GM19328 (cell line): ENCODE results near the gene CRHR2.
"Not testable (repeated sequence)": the region's sequence is repeated elsewhere in the genome, so short reads cannot be mapped to it uniquely, and the experiment has no call there.

Experiments
- ATAC-seq: cut with Tn5 transposase; IDR thresholded peaks from one replicate; pipeline ENCODE4 v1.9.1; 2021; ENCODE audit warnings: mild to moderate bottlenecking, moderate library complexity; ENCODE audit not compliant: unreplicated experiment

The CRHR2 gene

GRCh38 chr7:30682212-30683083, at the start of gene CRHR2:
CRHR2 (minus strand) TSS chr7:30682456; CDS start chr7:30682280, 176 bp downstream.
- ATAC-seq, result no peak

- no peak for ATAC-seq
These were observed 49.3 kb upstream of the CRHR2 start for GRCh38 chr7:30731581-30731980.

- no peak for ATAC-seq
These were observed 48.7 kb upstream of the CRHR2 start for GRCh38 chr7:30730996-30731395.

GRCh38 chr7:30730097-30730496, 47.8 kb upstream of the CRHR2 start:
- no peak for ATAC-seq

GRCh38 chr7:30729642-30730041, 47.4 kb upstream of the CRHR2 start:
- ATAC-seq, result no peak

- no peak for ATAC-seq
These were observed 46.4 kb upstream of the CRHR2 start for GRCh38 chr7:30728591-30729100.

- no peak for ATAC-seq
These were observed 45.0 kb upstream of the CRHR2 start for GRCh38 chr7:30727061-30727945.

- ATAC-seq, result no peak
These were observed 44.2 kb upstream of the CRHR2 start for GRCh38 chr7:30726296-30727006.

- ATAC-seq, result no peak
These were observed 41.5 kb upstream of the CRHR2 start for GRCh38 chr7:30723776-30724175.

- ATAC-seq, result no peak
These were observed 40.4 kb upstream of the CRHR2 start for GRCh38 chr7:30722671-30723070.

- ATAC-seq, result no peak
These were observed 39.9 kb upstream of the CRHR2 start for GRCh38 chr7:30722187-30722586.

- ATAC-seq, result no peak
These were observed 39.0 kb upstream of the CRHR2 start for GRCh38 chr7:30721211-30721610.

- not testable (repeated sequence) for ATAC-seq
These were observed 37.2 kb upstream of the CRHR2 start for GRCh38 chr7:30719434-30719833.

- ATAC-seq, result no peak
These were observed 34.9 kb upstream of the CRHR2 start for GRCh38 chr7:30717181-30717580.

- no peak for ATAC-seq
These were observed 31.9 kb upstream of the CRHR2 start for GRCh38 chr7:30714129-30714528.

- no peak for ATAC-seq
These were observed 31.1 kb upstream of the CRHR2 start for GRCh38 chr7:30713392-30713791.

GRCh38 chr7:30710669-30711068, 28.4 kb upstream of the CRHR2 start:
- no peak for ATAC-seq

GRCh38 chr7:30709549-30709948, 27.3 kb upstream of the CRHR2 start:
- ATAC-seq, result no peak

- ATAC-seq, result no peak
These were observed 26.7 kb upstream of the CRHR2 start for GRCh38 chr7:30708983-30709382.

- no peak for ATAC-seq
These were observed 26.2 kb upstream of the CRHR2 start for GRCh38 chr7:30708412-30708811.
